ENCODE data around the gene CERK.

DNA sequence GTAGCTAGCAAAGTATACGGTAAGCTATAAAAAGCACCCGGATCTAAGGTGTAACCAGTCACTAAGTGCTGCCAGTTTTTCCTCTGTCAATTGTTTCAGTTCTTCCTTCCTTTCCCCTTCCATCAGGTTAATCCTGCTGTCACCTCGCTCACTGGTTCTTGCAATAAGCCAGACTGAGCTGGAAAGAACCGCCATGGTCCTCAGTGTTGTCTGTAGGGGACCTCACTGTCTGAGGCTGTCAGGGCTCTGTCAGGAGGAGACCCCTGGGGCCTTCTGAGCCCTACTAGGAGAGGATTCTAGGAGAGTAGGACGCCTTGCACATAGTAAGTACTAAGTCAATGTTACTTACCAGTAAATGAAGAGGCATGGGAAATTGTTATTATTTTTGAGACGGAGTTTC lies 23.0 kb upstream of the CERK start:
- TF ChIP-seq POLR2A (IDR thresholded peaks at IDR 0.05; ENCODE audit: low read depth, low read length) (no peak), TAF1 (IDR thresholded peaks at IDR 0.05; ENCODE audit: borderline replicate concordance, low read depth, low read length) (no peak)

Data from GM12892 (cell line).